Measurements from ENCODE around the gene FGF12.

The FGF12 gene

DNA sequence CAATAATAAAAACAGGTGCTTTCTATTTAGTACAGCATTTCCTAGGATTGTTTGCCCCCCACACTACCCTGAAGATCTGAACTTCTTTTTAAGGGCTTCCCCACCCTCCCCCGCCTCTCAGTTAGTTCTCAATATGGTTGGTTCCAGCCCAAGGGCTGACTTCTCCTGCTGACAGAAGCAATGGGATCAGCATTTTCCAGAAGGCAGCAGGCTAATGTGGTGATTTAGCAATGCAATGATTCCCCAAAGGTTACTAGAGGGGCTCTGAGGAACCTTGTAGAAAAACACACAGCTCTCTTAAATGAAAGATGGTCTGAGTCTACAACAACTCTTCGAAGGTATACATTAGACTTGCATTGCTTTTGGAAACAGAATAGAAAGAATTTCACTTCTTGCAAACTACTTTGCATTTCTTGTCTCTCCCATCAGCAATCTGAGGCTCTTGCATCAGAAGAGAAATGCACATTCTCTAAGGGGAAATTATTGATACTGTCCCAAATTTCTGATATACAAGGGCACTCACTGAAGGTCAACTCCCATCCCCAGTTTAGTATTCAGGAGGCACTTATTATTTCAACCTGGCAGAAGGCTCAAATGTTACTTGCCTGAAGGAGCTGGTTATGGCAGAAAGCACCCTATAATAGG lies 30.3 kb downstream of the FGF12 start:
- Histone ChIP-seq H4K91ac (ENCODE audit: low read length) (no peak overlapping the region), H3K27ac (ENCODE audit: low read length, poor library complexity, severe bottlenecking) (no peak overlapping the region), H2AFZ (ENCODE audit: low read depth, low read length) (no peak overlapping the region), H3K18ac (ENCODE audit: low read depth in 1 of 2, low read length in 2 of 2) (no peak overlapping the region), H2AK5ac (ENCODE audit: low read length, severe bottlenecking) (no peak overlapping the region), H3K4ac (ENCODE audit: low read depth in 1 of 2, low read length in 2 of 2) (no peak overlapping the region), H2BK5ac (ENCODE audit: low read depth, low read length, poor library complexity, severe bottlenecking) (no peak overlapping the region), H3K4me2 (ENCODE audit: low read length, poor library complexity, severe bottlenecking) (no peak overlapping the region), H3K14ac (ENCODE audit: low read length in 2 of 2) (no peak overlapping the region), H3K9ac (ENCODE audit: low read length) (no peak overlapping the region), H2BK15ac (ENCODE audit: low read depth, poor library complexity, severe bottlenecking) (no peak overlapping the region), H3K36me3 (ENCODE audit: control insufficient read depth in 1 of 2, insufficient read depth in 2 of 2, low read depth in 1 of 2, low read length in 2 of 2) (no peaks in the 10 kb centered on the region), H2BK12ac (ENCODE audit: low read length in 2 of 2) (no peak overlapping the region), H3K4me3 (ENCODE audit: insufficient read depth in 1 of 2, low read depth in 1 of 2, low read length in 2 of 2) (no peak overlapping the region), H4K8ac (ENCODE audit: low read length) (no peak overlapping the region), H3K9me3 (ENCODE audit: control insufficient read depth, low read length) (no peaks in the 10 kb centered on the region), H3K4me1 (ENCODE audit: control insufficient read depth, insufficient read depth, low read depth, low read length) (no peaks in the 10 kb centered on the region), H3K79me1 (replicated peaks; ENCODE audit: low read length, poor library complexity, severe bottlenecking) (no peaks in the 10 kb centered on the region), H3K23ac (ENCODE audit: low read length in 2 of 2) (no peak overlapping the region), H3K27me3 (ENCODE audit: control insufficient read depth in 1 of 2, insufficient read depth in 1 of 2, low read length in 2 of 2) (no peaks in the 10 kb centered on the region), H2BK120ac (ENCODE audit: low read depth, low read length) (no peak overlapping the region)
- DNase-seq: no peak
- WGBS: 63% methylated on average over 2 of the region's 2 CpGs

DNA sequence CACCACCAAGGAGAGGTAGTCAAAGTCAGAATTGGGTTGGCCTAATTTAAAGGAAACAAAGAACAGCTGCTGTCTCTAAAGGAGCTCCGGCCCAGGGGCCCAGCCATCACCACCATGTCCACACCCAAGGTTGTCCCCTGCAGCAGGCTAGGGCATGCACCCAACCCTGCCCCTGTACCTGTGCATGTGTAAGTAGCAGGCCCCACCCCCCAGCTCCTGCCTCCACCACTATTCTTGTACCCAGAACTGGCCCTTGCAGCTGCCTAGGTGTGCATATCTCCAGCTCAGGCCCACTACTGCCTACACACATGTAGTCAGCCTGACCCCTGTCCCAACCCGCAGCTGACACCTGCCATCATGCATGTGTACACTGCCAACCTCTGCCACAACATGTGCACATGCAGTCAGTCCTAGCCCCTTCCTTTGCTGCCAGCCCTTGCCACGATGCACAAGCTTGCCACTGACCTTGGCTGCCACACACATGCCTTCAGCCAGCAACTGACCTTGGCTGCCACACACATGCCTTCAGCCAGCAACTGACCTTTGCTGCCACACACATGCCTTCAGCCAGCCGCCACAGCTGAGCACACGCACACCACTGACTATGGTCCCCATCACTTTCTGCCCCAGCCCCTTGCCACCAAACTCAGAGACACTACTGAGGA lies 39.7 kb downstream of the FGF12 start:
- no peaks in the 10 kb centered on the region for H3K4me1 ChIP-seq (ENCODE audit: control insufficient read depth, insufficient read depth, low read depth, low read length)
- H3K36me3 ChIP-seq (ENCODE audit: control insufficient read depth in 1 of 2, insufficient read depth in 2 of 2, low read depth in 1 of 2, low read length in 2 of 2): no peaks in the 10 kb centered on the region
- H3K4me3 ChIP-seq (ENCODE audit: insufficient read depth in 1 of 2, low read depth in 1 of 2, low read length in 2 of 2): no peak overlapping the region
- no peak overlapping the region for H3K14ac ChIP-seq (ENCODE audit: low read length in 2 of 2)
- no peaks in the 10 kb centered on the region for H3K79me1 ChIP-seq (replicated peaks; ENCODE audit: low read length, poor library complexity, severe bottlenecking)
- H3K23ac ChIP-seq (ENCODE audit: low read length in 2 of 2): no peak overlapping the region
- no peak overlapping the region for H3K9ac ChIP-seq (ENCODE audit: low read length)
- no peak overlapping the region for H3K27ac ChIP-seq (ENCODE audit: low read length, poor library complexity, severe bottlenecking)
- H2BK5ac ChIP-seq (ENCODE audit: low read depth, low read length, poor library complexity, severe bottlenecking): no peak overlapping the region
- no peak overlapping the region for H4K91ac ChIP-seq (ENCODE audit: low read length)
- H4K8ac ChIP-seq (ENCODE audit: low read length): no peak overlapping the region
- 76% methylated on average over 5 of the region's 5 CpGs for WGBS
- no peak overlapping the region for H2AK5ac ChIP-seq (ENCODE audit: low read length, severe bottlenecking)
- no peak overlapping the region for H2BK12ac ChIP-seq (ENCODE audit: low read length in 2 of 2)
- no peak overlapping the region for H3K18ac ChIP-seq (ENCODE audit: low read depth in 1 of 2, low read length in 2 of 2)
- peaks cover 15% of the 10 kb centered on the region for H3K9me3 ChIP-seq (ENCODE audit: control insufficient read depth, low read length)
- DNase-seq: no peak
- no peak overlapping the region for H3K4me2 ChIP-seq (ENCODE audit: low read length, poor library complexity, severe bottlenecking)
- no peak overlapping the region for H2BK120ac ChIP-seq (ENCODE audit: low read depth, low read length)
- no peak overlapping the region for H2AFZ ChIP-seq (ENCODE audit: low read depth, low read length)
- H3K27me3 ChIP-seq (ENCODE audit: control insufficient read depth in 1 of 2, insufficient read depth in 1 of 2, low read length in 2 of 2): no peaks in the 10 kb centered on the region
- H3K4ac ChIP-seq (ENCODE audit: low read depth in 1 of 2, low read length in 2 of 2): no peak overlapping the region
- H2BK15ac ChIP-seq (ENCODE audit: low read depth, poor library complexity, severe bottlenecking): no peak overlapping the region

DNA sequence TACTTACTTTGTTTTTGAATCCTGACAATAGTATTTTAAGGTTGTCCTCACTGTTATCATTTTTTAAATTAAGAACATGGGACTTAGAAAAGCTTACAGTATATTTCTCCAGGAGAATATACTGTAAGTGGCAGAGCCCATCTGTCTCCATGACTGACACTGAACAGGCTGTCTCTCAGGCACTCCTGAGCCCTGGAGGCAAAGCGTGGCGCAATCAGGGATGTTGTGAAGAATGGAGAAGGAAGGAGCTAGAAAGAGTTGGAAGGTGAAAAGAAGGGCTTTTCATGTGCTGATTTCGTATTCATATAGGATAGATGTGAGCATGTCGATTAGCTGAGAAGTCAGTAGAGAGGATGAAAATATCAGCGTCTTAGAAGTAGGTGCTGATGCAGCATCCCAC lies 41.5 kb downstream of the FGF12 start:
- H3K23ac ChIP-seq (ENCODE audit: low read length in 2 of 2): no peak overlapping the region
- no peak overlapping the region for H4K8ac ChIP-seq (ENCODE audit: low read length)
- no peak overlapping the region for H3K14ac ChIP-seq (ENCODE audit: low read length in 2 of 2)
- peaks cover 15% of the 10 kb centered on the region for H3K9me3 ChIP-seq (ENCODE audit: control insufficient read depth, low read length)
- DNase-seq: no peak
- H3K18ac ChIP-seq (ENCODE audit: low read depth in 1 of 2, low read length in 2 of 2): no peak overlapping the region
- no peak overlapping the region for H3K4me2 ChIP-seq (ENCODE audit: low read length, poor library complexity, severe bottlenecking)
- 84% methylated on average over 5 of the region's 5 CpGs for WGBS
- H2BK5ac ChIP-seq (ENCODE audit: low read depth, low read length, poor library complexity, severe bottlenecking): no peak overlapping the region
- no peak overlapping the region for H2BK120ac ChIP-seq (ENCODE audit: low read depth, low read length)
- H3K4me3 ChIP-seq (ENCODE audit: insufficient read depth in 1 of 2, low read depth in 1 of 2, low read length in 2 of 2): no peak overlapping the region
- no peaks in the 10 kb centered on the region for H3K36me3 ChIP-seq (ENCODE audit: control insufficient read depth in 1 of 2, insufficient read depth in 2 of 2, low read depth in 1 of 2, low read length in 2 of 2)
- no peak overlapping the region for H2BK12ac ChIP-seq (ENCODE audit: low read length in 2 of 2)
- H3K4ac ChIP-seq (ENCODE audit: low read depth in 1 of 2, low read length in 2 of 2): no peak overlapping the region
- H2AK5ac ChIP-seq (ENCODE audit: low read length, severe bottlenecking): no peak overlapping the region
- no peaks in the 10 kb centered on the region for H3K4me1 ChIP-seq (ENCODE audit: control insufficient read depth, insufficient read depth, low read depth, low read length)
- H3K79me1 ChIP-seq (replicated peaks; ENCODE audit: low read length, poor library complexity, severe bottlenecking): no peaks in the 10 kb centered on the region
- no peak overlapping the region for H3K27ac ChIP-seq (ENCODE audit: low read length, poor library complexity, severe bottlenecking)
- no peaks in the 10 kb centered on the region for H3K27me3 ChIP-seq (ENCODE audit: control insufficient read depth in 1 of 2, insufficient read depth in 1 of 2, low read length in 2 of 2)
- H2BK15ac ChIP-seq (ENCODE audit: low read depth, poor library complexity, severe bottlenecking): no peak overlapping the region
- no peak overlapping the region for H2AFZ ChIP-seq (ENCODE audit: low read depth, low read length)
- H3K9ac ChIP-seq (ENCODE audit: low read length): no peak overlapping the region
- H4K91ac ChIP-seq (ENCODE audit: low read length): no peak overlapping the region

DNA sequence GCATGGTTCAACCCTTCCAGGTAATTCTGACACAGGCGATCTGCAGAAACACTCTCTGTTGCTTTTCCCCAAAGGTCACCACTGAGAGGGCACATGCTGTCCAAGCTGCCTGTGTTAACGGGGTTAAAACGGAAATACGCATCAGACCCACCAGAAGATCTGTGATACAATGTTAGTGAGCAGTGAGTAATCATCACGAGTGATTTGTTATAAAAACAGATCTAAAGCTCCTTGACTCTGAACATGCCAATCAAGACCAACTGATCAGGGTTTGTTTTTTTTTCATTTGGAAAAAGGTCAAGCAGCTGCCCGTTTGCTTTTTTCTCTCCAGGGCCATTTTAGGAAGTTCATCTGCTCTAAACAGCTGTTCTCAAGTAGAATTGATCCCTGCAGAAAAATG lies 43.2 kb downstream of the FGF12 start:
- no peak overlapping the region for H2BK15ac ChIP-seq (ENCODE audit: low read depth, poor library complexity, severe bottlenecking)
- no peak for DNase-seq
- H3K4me3 ChIP-seq (ENCODE audit: insufficient read depth in 1 of 2, low read depth in 1 of 2, low read length in 2 of 2): no peak overlapping the region
- no peak overlapping the region for H2AK5ac ChIP-seq (ENCODE audit: low read length, severe bottlenecking)
- no peak overlapping the region for H4K91ac ChIP-seq (ENCODE audit: low read length)
- H4K8ac ChIP-seq (ENCODE audit: low read length): no peak overlapping the region
- H3K4ac ChIP-seq (ENCODE audit: low read depth in 1 of 2, low read length in 2 of 2): no peak overlapping the region
- H2BK12ac ChIP-seq (ENCODE audit: low read length in 2 of 2): no peak overlapping the region
- peaks cover 4% of the 10 kb centered on the region for H3K9me3 ChIP-seq (ENCODE audit: control insufficient read depth, low read length)
- no peak overlapping the region for H3K27ac ChIP-seq (ENCODE audit: low read length, poor library complexity, severe bottlenecking)
- H3K36me3 ChIP-seq (ENCODE audit: control insufficient read depth in 1 of 2, insufficient read depth in 2 of 2, low read depth in 1 of 2, low read length in 2 of 2): no peaks in the 10 kb centered on the region
- no peak overlapping the region for H2BK120ac ChIP-seq (ENCODE audit: low read depth, low read length)
- no peak overlapping the region for H2AFZ ChIP-seq (ENCODE audit: low read depth, low read length)
- H3K14ac ChIP-seq (ENCODE audit: low read length in 2 of 2): no peak overlapping the region
- H2BK5ac ChIP-seq (ENCODE audit: low read depth, low read length, poor library complexity, severe bottlenecking): no peak overlapping the region
- H3K4me2 ChIP-seq (ENCODE audit: low read length, poor library complexity, severe bottlenecking): no peak overlapping the region
- H3K27me3 ChIP-seq (ENCODE audit: control insufficient read depth in 1 of 2, insufficient read depth in 1 of 2, low read length in 2 of 2): no peaks in the 10 kb centered on the region
- H3K4me1 ChIP-seq (ENCODE audit: control insufficient read depth, insufficient read depth, low read depth, low read length): no peaks in the 10 kb centered on the region
- no peak overlapping the region for H3K18ac ChIP-seq (ENCODE audit: low read depth in 1 of 2, low read length in 2 of 2)
- H3K79me1 ChIP-seq (replicated peaks; ENCODE audit: low read length, poor library complexity, severe bottlenecking): no peaks in the 10 kb centered on the region
- WGBS: 84% methylated on average over 5 of the region's 6 CpGs
- H3K23ac ChIP-seq (ENCODE audit: low read length in 2 of 2): no peak overlapping the region
- no peak overlapping the region for H3K9ac ChIP-seq (ENCODE audit: low read length)
